ENCODE data around the gene MDC1.
A peak's percentile ranks its signal among the peaks of the same experiment; 100 is the strongest.
"Not testable (repeated sequence)": the region's sequence is repeated elsewhere in the genome, so short reads cannot be mapped to it uniquely, and the experiment has no call there.

The MDC1 gene

GRCh38 chr6:30723159-30723842, 6.2 kb upstream of the MDC1 start:
- DNase-seq: not testable (repeated sequence)

DNA sequence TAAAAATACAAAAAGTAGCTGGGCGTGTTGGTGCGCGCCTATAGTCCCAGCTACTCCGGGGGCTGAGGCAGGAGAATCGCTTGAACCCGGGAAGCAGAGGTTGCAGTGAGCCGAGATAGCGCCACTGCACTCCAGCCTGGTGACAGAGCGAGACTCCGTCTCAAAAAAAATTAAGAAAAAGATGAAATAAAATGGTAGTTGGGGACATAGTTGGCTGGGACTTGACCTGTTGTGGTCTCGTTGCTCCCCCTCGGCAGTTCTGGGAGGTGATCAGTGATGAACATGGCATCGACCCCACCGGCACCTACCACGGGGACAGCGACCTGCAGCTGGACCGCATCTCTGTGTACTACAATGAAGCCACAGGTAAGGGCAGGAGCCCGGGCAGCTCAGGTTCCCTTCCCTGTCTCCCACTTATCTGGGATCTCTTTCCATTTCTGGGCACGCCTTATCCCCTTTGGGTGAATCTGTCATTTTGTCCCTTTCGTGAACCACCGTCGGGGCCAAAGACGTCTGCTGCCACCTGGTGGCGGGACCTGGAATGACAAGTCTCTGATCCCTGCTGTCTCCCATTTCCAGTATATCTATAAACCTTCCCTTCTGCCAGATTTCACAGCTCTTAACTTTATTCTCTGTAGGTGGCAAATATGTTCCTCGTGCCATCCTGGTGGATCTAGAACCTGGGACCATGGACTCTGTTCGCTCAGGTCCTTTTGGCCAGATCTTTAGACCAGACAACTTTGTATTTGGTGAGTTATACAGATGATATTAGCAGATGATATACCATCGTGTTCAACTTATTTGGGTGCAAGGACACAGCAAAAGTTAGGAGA, 5.4 kb upstream of the MDC1 start:
- DNase-seq: peak; percentile 53

GRCh38 chr6:30722025-30722279, 4.9 kb upstream of the MDC1 start:
- not testable (repeated sequence) for DNase-seq

DNA sequence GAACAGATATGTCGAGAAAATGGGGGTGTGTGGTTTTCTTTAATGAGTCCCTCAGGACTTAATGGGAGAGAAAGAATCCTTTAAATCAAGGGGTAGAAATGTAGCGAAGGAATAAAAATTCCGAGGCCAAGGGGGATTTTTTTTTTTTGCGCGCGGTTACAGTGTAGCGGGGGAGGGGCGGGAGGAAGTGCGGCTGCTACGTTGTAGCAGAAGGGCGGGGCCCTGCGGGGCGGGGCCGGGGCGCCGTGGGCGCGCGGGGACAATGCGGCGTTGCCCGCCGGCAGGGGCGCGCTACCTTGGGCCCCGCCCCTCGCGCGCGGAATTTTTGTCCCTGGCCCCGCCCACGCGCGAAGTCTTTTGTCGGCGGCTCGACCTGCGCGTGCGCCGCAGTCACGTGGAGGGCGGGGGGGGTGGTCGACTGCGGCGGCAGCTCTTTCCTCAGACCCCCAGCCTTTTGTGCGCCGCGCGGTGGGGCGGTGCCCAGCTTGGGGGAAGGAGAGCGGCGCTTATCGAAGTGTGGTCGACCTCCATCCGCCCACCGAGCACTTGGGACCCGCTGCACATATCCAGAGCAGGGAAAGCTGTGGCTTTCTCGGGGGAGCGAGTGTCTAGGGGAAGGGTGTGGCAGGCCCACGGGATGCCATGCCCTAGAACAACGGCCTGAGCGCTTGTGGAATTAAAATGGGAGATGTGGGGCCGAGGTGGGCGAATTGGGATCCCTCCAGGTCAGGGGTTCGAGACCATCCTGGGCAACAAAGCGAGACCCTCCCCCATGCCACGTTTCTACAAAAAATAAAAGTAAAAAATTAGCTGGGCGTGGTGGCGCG, 4.3 kb upstream of the MDC1 start:
- DNase-seq: peak; percentile 56

GRCh38 chr6:30720738-30721197, 3.7 kb upstream of the MDC1 start:
- no peak for DNase-seq

DNA sequence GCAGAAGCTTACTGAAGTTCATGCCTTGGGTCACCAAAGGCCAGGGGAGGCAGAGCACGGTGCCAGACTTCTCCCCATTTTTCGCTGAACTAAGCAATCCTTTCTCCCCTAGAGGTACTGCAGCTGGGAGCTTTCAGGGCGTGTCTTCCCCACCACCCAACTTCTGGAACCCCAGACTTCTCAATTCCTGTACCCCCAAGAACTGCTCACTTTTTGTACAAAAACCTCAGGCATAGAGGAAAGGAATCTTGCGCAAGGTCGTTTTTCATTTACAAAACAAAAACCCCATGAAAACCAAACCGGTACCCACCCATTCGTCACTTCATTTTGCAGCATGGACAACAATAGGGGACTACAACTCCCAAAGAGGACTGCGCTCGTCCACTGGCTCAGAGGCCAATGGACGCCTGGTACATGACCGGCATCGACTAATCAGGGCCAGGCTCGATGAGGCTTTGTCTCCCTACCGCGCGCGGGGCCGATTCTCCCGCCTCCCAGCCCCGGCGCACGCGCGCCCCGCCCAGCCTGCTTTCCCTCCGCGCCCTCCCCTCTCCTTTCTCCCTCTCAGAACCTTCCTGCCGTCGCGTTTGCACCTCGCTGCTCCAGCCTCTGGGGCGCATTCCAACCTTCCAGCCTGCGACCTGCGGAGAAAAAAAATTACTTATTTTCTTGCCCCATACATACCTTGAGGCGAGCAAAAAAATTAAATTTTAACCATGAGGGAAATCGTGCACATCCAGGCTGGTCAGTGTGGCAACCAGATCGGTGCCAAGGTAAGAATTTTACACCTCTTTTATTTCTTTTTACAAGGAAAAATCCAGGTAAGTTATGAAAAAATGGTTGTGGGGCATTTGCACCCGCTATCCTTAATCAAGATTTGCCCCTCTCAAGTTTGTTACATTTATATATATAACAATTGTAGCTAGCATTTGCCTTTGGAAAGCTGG, 3.0 kb upstream of the MDC1 start, which contains the start of gene TUBB:
TUBB (plus strand) TSS at position 562 of the 947 bp plus-strand sequence; CDS start at position 717, 155 bp downstream.
- DNase-seq: peak; percentile 87

GRCh38 chr6:30719356-30719755, 2.3 kb upstream of the MDC1 start:
- no peak for DNase-seq

DNA sequence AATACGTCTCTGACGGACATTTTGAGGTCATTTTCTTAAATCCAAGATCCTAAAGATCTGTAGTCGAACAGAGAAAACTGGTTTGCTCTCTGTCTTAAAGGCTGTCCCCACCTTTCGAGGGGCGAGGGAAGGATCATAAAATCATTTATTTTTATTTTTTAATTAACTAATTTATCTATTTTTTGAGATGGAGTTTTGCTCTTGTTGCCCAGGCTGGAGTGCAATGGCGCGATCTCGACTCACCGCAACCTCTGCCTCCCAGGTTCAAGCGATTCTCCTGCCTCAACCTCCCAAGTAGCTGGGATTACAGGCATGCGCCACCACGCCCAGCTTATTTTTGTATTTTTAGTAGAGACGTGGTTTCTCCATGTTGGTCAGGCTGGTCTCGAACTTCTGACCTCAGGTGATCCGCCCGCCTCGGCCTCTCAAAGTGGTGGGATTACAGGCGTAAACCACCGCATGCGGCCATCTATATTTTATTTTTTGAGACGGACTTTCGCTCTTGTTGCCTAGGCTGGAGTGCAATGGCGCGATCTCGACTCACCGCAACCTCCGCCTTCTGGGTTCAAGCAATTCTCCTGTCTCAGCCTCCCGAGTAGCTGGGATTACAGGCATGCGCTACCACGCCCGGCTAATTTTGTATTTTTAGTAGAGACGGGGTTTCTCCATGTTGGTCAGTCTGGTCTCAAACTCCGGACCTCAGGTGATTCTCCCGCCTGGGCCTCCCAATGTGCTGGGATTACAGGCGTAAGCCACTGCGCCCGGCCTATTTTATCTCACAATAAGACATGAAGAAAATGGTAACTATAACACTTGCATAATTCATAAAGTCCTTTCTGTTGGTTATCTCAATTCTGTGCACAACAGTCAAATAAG, 1.0 kb upstream of the MDC1 start:
- not testable (repeated sequence) for DNase-seq

DNA sequence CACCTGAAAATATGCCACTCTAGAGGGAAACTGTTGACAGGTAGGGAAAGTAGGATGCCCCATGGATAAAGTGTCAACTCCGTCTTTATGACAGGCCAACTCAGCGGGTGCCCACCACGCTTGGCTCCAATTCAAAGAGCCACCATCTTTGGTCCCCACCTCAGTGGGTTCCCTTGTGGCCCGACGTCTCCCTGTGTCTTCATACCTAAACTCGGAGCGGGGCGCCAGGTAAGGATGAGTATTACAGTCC, 277 bp downstream of the MDC1 start:
- no peak for DNase-seq

DNA sequence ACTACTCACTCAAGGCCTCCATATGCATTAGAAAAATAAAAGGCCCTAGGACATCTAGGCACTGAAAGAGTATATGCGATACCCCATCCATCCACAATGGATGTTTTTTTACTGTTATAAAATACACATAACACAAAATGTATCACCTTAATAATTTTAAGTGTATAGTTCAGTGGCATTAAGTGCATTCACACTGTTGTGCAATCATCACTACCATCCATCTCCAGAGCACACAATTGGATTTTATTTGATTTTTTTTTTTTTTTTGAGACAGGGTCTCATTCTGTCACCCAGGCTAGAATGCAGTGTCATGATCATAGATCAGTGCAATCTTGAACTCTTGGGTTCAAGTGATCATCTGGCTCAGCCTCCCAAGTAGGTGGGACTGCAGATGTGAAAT, 2.8 kb downstream of the MDC1 start:
- DNase-seq: no peak

- DNase-seq: no peak
Observed at GRCh38 chr6:30712441-30712945, 4.6 kb downstream of the MDC1 start.

GRCh38 chr6:30711758-30712380, 5.2 kb downstream of the MDC1 start:
- DNase-seq: no peak

GRCh38 chr6:30709101-30709868, 7.8 kb downstream of the MDC1 start:
- DNase-seq: no peak

DNA sequence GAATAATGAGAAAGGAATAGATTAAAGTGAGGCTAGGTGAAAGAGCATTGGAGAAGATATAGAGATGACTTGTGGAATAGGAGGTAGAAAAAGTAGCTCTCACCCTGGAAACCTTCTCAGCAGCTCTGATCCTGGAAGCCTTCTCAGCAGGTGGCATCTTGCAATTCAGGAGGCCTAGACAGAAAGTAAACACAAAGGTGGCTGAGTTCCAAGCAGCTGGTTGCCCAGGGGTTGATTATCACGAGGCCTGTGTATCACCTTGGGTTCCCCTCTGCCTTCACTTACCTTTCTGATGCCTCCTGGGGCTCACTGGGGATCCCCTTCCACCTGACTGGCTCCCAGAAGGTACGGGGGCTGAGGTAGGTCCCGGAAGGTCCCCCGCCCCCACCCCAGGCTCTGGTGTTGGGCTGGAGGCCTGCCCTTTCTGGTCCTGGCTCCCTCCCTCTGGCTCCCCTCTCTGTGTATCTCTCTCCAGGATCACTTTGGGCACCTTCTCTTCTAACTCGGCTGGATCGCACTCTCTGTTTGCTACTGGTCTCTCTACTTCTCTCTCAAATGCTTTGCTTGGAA, 9.7 kb downstream of the MDC1 start:
- DNase-seq: no peak

GRCh38 chr6:30705620-30706019, 11.5 kb downstream of the MDC1 start:
- DNase-seq: no peak

DNA sequence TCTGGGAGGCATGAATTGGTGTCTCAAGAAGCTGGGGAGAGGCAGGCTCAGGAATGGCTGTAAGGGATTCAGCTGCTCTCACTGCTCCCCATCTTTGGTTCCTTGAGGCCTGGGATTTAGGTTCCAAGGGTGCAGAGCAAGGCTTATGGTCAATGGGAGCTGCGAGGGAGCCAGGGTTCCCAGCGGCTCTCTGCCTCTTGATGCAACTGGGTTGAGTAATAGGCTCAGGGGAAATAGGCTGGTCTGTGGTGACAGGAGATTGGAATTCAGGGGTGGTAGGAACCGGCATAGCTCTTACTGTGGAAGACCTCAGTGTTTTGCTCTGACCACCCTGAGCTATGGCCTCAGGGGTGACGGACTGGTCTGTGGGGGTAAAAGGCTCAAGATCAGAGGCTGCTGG, 13.3 kb downstream of the MDC1 start:
- no peak for DNase-seq

GRCh38 chr6:30703011-30703410, 14.1 kb downstream of the MDC1 start:
- no peak for DNase-seq

- no peak for DNase-seq
Observed at GRCh38 chr6:30700340-30700739, 16.7 kb downstream of the MDC1 start.

- no peak for DNase-seq
Observed at GRCh38 chr6:30696432-30696831, 20.6 kb downstream of the MDC1 start.

Measured in NCI-H1048 (cell line).